Activated T-cell treated with anti-CD3 and anti-CD28 coated beads, Interleukin-2, amount 50 U/mL, for 48 hours (primary cell): ENCODE data around the gene LAMA2.

Experiments used
- DNase-seq, 2 experiments: peaks; one replicate each; pipeline ENCODE4 v3.0.0-alpha.2; 2020

Gene LAMA2

DNA sequence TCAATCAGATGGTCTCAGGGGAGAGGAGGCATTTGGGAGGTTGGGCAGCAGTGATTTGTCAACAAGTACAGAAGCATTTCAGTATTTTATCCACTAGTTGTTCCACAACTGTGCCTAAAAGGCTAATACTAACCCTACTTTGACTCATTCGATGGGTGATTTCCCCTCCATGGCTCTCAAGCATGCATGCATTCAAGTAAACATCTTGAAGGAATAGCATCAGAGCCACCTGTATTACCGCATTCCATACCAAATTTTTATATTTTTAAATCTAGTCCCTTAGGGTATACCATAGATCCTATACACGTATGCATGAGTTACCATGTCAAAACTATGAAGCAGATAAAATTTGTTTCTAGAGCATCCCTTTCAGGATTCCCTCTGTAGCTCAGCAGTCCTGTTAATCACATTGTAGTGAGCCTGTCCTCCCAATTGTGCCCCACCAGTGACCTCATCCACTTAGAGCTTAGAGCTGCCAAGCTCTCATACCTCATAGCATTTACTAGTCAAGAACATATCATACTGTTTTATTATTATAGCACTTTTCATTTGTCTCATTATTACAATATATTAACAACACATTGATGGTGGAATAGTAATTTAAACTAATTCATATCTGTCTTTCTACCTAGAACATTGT is 213.8 kb downstream of the LAMA2 start:
- DNase-seq = no peak

DNA sequence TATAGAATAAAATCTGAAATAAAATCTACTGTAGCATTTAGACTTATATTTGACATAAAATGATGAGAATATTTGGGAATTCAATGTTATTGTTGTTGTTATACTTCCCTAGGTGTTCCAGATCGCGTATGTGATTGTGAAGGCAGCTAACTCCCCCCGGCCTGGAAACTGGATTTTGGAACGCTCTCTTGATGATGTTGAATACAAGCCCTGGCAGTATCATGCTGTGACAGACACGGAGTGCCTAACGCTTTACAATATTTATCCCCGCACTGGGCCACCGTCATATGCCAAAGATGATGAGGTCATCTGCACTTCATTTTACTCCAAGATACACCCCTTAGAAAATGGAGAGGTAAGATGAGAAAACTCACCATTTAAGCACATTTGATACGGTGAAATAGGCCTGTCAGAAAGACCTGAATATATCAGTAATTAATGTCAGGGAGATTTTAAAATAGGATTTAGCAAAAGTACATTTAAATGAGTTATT is 215.2 kb downstream of the LAMA2 start:
- DNase-seq = no peak

DNA sequence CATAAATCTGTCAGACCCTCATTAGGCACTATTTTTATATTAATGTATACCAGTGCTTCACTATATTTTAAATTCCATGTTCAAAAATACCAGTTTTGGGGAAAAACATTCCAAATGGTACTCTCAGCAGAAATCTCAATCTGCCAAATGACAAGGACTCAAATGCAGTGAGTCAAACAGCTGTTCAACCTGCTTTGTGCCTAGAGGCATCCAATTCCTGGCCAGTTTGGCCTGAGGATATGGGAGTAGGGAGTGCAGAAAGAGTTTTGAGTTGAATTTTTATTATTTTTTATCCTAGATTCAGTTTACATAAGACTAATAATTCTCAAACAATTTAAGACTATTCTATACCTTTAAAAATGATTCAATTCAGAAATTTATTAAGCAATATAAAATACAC is 216.8 kb downstream of the LAMA2 start:
- DNase-seq = no peak

- DNase-seq = no peak
These were observed 217.2 kb downstream of the LAMA2 start for GRCh38 chr6:129100164-129100563.

GRCh38 chr6:129102741-129103140 is 219.8 kb downstream of the LAMA2 start:
- DNase-seq = no peak

- DNase-seq = no peak
These were observed 221.2 kb downstream of the LAMA2 start for GRCh38 chr6:129104131-129104530.

DNA sequence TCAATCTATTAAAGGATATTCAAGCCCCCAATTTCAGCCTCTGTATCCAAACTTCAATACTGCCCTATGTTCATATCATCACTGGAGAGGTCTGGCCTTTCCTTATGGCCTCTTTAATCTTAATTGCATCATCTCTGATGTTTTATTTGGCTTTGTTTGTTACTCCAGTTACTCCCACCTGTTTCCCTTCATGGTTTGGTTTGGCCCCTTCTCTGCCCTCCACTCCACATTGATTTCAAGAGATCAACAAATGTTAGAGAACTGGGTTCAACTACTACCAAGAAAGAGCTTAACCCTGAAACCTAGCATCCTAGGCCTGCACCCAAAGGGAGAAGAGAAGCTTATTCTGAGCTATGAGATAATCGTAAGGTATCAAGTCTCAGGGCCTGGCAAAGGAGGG is 221.6 kb downstream of the LAMA2 start:
- no peak for DNase-seq

DNA sequence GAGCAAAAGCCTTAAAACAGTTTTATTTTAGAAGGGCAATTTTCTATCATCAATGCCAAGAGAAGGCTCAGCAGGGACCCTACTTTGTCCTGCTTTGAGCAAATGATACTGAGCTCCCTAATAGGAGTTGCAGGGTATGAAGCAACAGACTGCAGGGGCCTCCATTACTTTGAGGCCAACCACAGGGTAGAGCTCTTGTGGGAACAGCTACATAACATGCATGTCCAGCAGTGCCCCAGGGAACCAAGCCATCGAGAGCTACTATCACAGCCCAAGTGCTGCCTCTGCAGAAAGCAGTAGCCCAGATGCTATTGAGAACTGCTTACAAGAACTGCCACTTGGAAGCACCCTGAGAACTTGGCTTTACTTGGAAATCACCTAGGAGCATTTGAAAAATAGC is 222.1 kb downstream of the LAMA2 start:
- DNase-seq = no peak

- DNase-seq = no peak
These were observed 222.9 kb downstream of the LAMA2 start for GRCh38 chr6:129105793-129106192.

DNA sequence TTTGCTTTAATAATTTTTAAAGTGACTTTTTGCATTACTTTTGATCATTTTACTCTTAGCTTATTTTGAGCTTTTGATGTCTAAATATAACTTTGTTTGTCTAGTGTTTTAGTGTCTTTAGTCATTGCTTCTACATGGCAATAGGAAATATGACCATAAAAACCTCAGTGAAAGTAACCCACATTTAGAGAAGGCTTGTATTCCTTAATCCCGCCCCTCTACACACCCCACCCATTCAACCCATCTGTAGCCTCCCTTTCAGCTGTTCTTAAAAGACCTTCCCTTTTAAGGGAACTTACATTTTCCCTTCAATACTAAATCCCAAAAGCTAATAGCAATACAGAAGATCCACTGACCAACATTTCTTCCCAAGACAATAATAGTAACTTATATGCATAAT is 225.4 kb downstream of the LAMA2 start:
- no peak for DNase-seq

GRCh38 chr6:129110690-129111343 is 227.9 kb downstream of the LAMA2 start:
- no peak for DNase-seq

DNA sequence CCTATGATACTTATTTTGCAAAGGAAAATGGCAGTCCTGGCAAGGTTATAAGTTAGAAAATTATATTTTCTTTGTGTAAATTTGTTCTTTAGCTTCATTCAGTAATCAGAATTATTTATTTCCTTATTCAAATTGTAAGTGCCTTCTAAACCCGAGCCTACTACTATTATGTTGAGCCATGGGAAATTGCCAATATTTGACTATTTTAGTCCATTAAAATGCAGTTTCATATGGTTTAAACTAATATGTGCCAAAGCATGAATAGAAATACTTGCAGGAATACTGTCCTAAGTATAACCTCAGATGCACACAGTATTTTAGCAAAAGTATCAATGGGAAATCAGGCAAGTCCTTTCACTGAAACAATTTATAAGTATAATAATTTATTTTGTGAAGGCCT is 228.4 kb downstream of the LAMA2 start:
- DNase-seq = no peak

- DNase-seq = no peak
These were observed 228.9 kb downstream of the LAMA2 start for GRCh38 chr6:129111853-129112252.

DNA sequence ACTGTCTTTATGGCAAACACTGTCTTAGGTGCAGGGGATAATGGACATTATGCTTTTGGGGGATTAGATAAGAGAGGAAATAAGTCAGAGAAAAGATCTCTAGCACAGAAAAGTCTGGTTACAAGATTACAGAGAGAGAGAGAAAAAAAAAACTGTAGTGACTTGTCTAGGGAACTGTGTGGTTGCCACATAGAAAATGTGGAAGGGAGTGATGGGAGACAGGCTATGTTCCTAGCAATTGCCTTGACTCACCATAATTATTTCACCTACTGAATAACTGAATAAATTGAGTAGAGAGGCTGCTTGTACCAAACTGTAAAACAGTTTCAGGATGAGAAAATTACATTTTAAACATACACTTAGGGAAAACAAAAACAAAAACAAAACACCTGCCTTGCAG is 229.7 kb downstream of the LAMA2 start:
- no peak for DNase-seq

DNA sequence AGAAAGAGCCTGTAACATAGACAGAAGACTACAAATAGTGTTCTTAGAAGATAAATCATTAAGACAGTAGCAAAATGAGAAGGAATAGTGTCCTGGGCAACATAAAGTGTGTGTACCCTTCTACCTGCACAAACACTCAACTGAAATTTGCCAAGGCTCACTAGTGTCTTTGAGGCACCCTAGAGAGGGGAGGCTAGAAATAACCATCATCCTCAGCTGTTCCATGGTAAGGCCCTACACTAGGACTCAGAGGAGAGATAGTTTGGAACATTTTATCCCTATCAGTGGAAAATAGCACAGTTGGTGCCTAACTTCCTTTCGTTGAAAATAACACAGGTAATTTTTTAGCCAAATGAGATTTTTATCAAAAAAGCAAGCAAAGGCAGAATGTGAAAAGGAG is 230.7 kb downstream of the LAMA2 start:
- DNase-seq = no peak

DNA sequence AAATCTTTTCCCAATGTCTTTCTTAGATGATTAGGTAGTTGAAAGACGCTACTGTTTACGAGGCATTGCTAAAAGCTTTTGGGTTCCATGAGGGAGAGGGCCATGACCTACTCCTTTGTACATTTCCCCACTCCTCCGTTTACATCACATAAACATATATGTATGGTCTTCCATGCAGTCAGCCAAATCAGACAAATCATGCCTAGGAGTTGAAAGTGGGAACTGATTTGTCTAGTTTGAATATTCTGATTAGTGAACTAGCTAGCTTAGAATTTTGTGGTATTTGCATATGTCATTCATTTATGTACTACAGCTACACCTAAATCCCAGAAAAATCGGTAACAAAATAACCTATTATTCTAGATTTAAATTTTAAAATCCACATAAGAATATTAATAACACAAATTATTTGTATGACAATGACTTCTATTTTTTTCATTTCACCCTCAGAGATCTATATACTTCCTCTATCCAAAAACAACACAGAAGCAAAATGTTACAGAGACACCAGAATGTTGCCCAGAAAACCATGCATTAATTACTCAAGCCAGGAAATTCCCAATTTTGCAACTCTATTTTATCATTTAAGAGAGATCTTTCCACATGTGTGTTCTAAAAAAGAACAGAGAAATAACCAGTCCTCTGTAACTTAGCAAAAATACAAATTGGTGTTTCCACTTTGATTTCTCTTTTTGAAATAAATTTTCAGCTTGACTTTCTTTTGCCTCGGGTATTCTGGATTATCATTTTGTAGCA is 231.9 kb downstream of the LAMA2 start:
- DNase-seq = no peak

DNA sequence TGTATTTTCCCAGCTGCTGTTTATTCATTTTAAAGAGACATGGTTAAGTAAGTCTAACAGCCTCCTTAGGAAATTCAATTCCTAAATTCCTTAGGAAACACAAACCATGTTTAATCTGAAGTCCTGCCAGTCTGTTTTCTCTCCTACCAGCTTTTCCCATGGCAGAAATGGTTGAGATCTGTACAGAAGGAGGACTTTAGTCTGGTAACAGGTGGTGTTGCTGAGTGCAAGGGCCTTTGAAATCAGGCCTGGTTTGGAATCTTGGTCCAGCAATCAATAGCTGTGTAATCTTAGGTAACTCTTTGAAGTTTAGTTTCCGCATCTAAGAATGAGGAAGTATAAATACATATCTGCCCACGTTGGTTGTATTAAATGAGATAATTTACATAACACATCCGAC is 232.5 kb downstream of the LAMA2 start:
- no peak for DNase-seq

- DNase-seq = no peak
These were observed 234.4 kb downstream of the LAMA2 start for GRCh38 chr6:129117355-129117754.

- no peak for DNase-seq
These were observed 238.1 kb downstream of the LAMA2 start for GRCh38 chr6:129120856-129121638.

DNA sequence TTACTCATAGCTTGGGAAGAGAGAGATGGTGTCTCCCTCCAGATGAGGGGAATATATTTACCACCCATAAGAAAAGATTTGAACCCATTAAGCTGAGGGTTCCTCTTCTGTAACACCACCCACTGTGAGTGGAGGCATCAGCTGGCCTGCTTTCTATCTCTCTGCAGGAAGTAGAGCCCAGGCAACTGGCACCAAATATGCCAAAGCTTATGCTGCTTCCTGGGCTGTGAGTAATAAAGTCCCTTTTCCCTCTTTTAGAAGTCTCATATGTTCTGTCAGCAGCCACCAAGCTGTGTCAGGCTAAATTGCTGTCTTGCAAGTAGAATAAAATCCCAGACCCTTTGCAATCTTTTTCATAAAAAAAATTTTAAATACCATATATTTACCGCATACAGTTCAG is 241.4 kb downstream of the LAMA2 start:
- DNase-seq = no peak

DNA sequence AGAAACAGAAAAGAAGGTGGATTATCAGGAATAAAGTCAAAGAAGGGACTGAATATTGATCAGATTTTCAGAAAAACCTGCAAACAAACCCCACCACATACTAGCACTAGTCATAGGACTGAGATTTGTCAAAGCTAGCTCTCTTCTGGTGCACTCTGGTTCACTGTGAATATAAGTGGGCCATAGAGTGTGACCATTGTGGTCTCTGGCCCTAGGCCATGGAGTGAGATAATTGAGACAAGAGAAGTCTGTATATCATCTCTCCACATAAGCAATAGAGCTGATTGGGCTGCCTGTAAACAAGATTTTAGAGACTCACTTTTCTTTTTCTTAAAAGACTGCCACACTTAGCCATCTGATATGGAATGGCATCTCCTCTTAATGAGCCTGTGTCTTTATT is 247.2 kb downstream of the LAMA2 start:
- DNase-seq = no peak

DNA sequence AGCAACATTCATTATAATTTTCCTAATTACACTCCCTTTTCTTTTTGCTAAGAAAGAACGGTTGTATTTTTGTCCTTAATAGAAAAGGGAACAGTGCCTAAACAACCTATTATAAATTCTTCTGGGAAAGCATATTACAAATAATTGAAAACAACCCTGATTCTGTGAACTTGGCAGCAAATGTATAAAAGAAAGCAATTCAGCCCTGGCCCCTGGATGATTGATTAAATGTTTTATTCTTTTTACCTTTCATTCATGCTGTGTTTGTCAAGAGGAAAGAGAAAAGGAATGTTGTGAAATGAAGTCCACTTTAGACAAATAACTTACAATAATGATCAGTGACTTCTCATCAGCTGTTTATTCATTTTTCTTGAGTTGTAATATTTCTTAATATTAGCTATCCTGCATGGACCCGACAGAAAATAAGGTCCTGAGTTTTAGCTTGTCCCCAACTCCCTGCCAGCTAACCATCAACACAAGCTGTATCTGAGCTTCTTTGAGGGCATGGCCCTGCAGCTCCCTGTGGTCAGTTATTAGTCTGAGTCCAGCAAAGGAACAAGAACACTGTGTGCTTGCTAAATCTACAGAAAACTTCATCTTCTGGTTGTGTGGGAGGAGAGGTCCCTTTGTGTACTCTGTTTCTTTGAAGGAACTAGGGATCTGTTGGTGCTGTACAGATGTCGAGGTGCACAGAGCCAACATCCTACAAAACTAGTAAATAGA is 248.2 kb downstream of the LAMA2 start:
- no peak for DNase-seq

DNA sequence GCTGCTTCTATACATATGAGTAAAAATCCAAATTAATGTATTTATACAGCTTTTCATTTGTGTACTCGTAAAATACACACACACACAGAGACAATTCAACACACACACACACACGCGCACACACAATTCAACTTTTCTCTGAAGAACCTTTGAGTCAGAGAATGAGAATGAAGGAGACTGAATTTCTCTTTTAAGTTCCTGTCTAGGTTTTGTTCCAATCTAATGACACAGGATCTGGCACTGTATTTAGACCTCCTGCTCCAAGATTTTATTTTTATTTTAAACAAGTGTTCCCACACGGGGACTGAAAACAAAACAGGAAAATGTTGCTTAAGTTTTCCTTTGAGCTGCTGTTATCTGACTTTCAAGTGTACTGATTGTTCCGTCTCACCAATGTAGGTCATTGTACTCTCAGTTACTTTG is 250.8 kb downstream of the LAMA2 start:
- no peak for DNase-seq
